CD4-positive, alpha-beta T cell treated with Interleukin-6 for 4 hours (primary cell): ENCODE measurements around the gene CDC16.

ENCODE experiments used
- DNase-seq: peaks from one replicate; pipeline ENCODE4 v3.0.0-alpha.2; 2020; ENCODE audit warnings: mixed read lengths

Gene CDC16

GRCh38 chr13:114304346-114305034 lies 69.8 kb downstream of the CDC16 start:
- DNase-seq = no peak

GRCh38 chr13:114309086-114309485 lies 74.4 kb downstream of the CDC16 start:
- DNase-seq = no peak

- no peak for DNase-seq
Observed at GRCh38 chr13:114309806-114310410, 75.2 kb downstream of the CDC16 start.

GRCh38 chr13:114310956-114311355 lies 76.3 kb downstream of the CDC16 start:
- DNase-seq = no peak

- no peak for DNase-seq
Observed at GRCh38 chr13:114311387-114311786, 76.7 kb downstream of the CDC16 start.

- no peak for DNase-seq
Observed at GRCh38 chr13:114311908-114312307, 77.2 kb downstream of the CDC16 start.

GRCh38 chr13:114313061-114313860 lies 78.6 kb downstream of the CDC16 start:
- peak; percentile 13 for DNase-seq

GRCh38 chr13:114314074-114314912 lies 79.6 kb downstream of the CDC16 start, which contains the start of gene CHAMP1:
CHAMP1 (plus strand) TSS chr13:114314503; CDS start chr13:114323843, 9,340 bp downstream.
- peak; percentile 94 for DNase-seq

- no peak for DNase-seq
Observed at GRCh38 chr13:114315074-114315785, 80.5 kb downstream of the CDC16 start.

- no peak for DNase-seq
Observed at GRCh38 chr13:114318624-114319023, 83.9 kb downstream of the CDC16 start.

GRCh38 chr13:114319441-114319913 lies 84.8 kb downstream of the CDC16 start:
- no peak for DNase-seq

- no peak for DNase-seq
Observed at GRCh38 chr13:114320065-114320464, 85.4 kb downstream of the CDC16 start.

GRCh38 chr13:114321256-114321655 lies 86.6 kb downstream of the CDC16 start:
- DNase-seq = no peak
